Astrocyte (in vitro differentiated cells and primary cell): ENCODE results near the gene ATP6V0D1.

Source experiments
- EZH2 ChIP-seq: IDR thresholded peaks from 2 replicates; pipeline ENCODE4 v1.6.1; 2012; ENCODE audit warnings: mild to moderate bottlenecking, low read length, inconsistent platforms; ENCODE audit not compliant: insufficient read depth
- TF ChIP-seq, protein P1 (sequence below): IDR thresholded peaks from 2 replicates; pipeline ENCODE4 v1.5.1; 2011; ENCODE audit warnings: low read depth, mild to moderate bottlenecking, inconsistent platforms, low read length, moderate library complexity; ENCODE audit not compliant: insufficient read depth

DNA sequence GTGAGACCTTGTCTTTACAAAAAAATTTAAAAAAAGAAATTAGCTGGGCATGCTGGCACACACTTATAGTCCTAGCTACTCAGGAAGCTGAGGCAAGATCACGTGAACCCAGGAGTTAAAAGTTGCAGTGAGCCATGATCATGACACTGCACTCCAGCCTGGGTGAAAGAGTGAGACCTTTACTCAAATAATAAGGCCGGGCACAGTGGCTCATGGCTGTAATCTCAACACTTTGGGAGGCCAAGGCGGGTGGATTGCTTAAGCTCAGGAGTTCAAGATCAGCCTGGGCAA, 36.1 kb upstream of the ATP6V0D1 start:
- TF ChIP-seq, protein P1, sequence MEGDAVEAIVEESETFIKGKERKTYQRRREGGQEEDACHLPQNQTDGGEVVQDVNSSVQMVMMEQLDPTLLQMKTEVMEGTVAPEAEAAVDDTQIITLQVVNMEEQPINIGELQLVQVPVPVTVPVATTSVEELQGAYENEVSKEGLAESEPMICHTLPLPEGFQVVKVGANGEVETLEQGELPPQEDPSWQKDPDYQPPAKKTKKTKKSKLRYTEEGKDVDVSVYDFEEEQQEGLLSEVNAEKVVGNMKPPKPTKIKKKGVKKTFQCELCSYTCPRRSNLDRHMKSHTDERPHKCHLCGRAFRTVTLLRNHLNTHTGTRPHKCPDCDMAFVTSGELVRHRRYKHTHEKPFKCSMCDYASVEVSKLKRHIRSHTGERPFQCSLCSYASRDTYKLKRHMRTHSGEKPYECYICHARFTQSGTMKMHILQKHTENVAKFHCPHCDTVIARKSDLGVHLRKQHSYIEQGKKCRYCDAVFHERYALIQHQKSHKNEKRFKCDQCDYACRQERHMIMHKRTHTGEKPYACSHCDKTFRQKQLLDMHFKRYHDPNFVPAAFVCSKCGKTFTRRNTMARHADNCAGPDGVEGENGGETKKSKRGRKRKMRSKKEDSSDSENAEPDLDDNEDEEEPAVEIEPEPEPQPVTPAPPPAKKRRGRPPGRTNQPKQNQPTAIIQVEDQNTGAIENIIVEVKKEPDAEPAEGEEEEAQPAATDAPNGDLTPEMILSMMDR = no peak
- no peak for TF ChIP-seq EZH2
